ENCODE data around the gene ABCA7. TPM values are rescaled to one million over a fixed set of nuclear protein-coding genes. Genes with fewer than 3 reads are reported as not detected.

The ABCA7 gene
- total and polyA plus RNA-seq, 2 of the 8 experiments (the other 6 are each of a cell fraction or from before 2014, with no cell fraction given) = 10.4 to 25.6 TPM

DNA sequence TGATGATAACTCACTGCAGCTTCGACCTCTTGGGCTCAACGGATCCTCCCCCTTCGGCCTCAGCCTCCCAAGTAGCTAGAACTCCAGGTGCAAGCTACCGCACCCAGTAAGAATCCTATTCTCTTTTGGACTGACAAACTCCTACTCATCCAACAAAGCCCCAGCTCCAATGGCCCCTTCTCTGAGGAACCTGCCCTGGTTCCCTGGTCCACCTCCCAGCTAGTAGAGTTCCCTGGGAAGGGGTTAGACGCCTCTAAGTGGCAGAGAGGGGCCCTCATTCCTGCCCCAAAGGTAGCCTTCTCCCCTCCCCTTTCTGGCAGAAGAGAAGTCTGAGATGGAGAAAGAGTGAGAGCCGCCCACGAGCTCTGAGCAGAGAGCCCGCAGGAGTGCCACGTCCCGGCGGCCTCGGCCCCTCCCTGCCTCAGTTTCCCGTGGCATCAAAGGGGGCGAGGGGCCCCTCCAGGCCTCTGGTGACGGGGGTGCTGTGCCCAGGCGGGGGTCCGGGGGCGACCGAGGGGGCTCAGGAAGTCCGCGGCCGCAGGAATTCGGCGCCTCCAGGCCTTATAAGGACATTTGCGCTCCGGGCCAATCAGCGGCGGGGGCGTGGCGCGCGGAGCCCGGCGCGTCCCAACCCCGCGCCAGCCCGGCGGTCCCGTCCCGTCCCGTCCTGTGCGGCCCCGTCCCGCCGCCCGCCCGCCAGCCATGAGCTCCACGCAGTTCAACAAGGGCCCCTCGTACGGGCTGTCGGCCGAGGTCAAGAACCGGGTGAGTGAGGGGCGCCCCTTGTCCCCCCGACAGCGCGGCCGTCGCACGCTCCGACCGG lies 13.7 kb upstream of the ABCA7 start, which contains the start of gene CNN2:
TSS of gene CNN2 (plus strand) at position 649 of the 823 bp plus-strand sequence. CDS start at position 703, 54 bp downstream.
- no peaks in the 10 kb centered on the region for H3K79me1 ChIP-seq (ENCODE audit: low read depth, low read length)
- peak within 1 kb of the TSS; percentile 73 to 87 for H3K4me2 ChIP-seq (ENCODE audit: insufficient read depth in 1 of 2, low read depth in 2 of 2, low read length in 2 of 2)
- peak within 1 kb of the TSS; percentile 80; the same call in 1 of the 2 replicates for H2BK12ac ChIP-seq (ENCODE audit: low read depth, low read length)
- H3K4me3 ChIP-seq (ENCODE audit: extremely low read depth in 1 of 4, insufficient read depth in 2 of 4, low read depth in 3 of 4, low read length in 4 of 4) = peak within 1 kb of the TSS; percentile 85 to 99 (median 96)
- H3K9ac ChIP-seq (replicated peaks in 1 of 4; ENCODE audit: extremely low read depth in 1 of 4, low read depth in 3 of 4, low read length in 3 of 4) = peak within 1 kb of the TSS; percentile 89 to 99 (median 96)
- peaks cover 12% of the 10 kb centered on the region for H3K23me2 ChIP-seq (ENCODE audit: low read depth, low read length)
- peak within 1 kb of the TSS; percentile 63 for H3K14ac ChIP-seq (ENCODE audit: insufficient read length)
- H3K9me3 ChIP-seq (ENCODE audit: insufficient read depth in 2 of 2, low read depth in 1 of 2, low read length in 1 of 2) = no peaks in the 10 kb centered on the region
- H2BK120ac ChIP-seq (replicated peaks; ENCODE audit: low read depth, low read length) = peak within 1 kb of the TSS; percentile 54
- peaks cover 3 to 42% of the 10 kb centered on the region in 2 experiments; a peak in 3 of 4 replicates for H3K79me2 ChIP-seq (ENCODE audit: control insufficient read depth in 1 of 2, insufficient read depth in 2 of 2, low read length in 2 of 2)
- peak within 1 kb of the TSS; percentile 98 for H4K5ac ChIP-seq (ENCODE audit: insufficient read length, low read depth, low read length)
- FAIRE-seq (no peak), DNase-seq (ENCODE audit: low read depth in 1 of 2, low spot score in 2 of 2) (peak in 1 of 2 experiments; percentile 92)
- peak within 1 kb of the TSS; percentile 85 for H2BK5ac ChIP-seq (ENCODE audit: low read depth, low read length)
- H3K56ac ChIP-seq (replicated peaks; ENCODE audit: insufficient read length, low read depth, low read length) = peak within 1 kb of the TSS; percentile 86
- no peaks in the 10 kb centered on the region for H3K27me3 ChIP-seq (replicated peaks in 1 of 4; ENCODE audit: control insufficient read depth in 3 of 4, extremely low read depth in 1 of 4, insufficient read depth in 3 of 4, low read length in 3 of 4)
- no peak within 1 kb of the TSS for H2AK5ac ChIP-seq (ENCODE audit: low read depth, low read length)
- CTCF ChIA-PET (ENCODE audit: partially characterized antibody) = interaction anchor here (0.7 to 1.8 kb wide), 10 partner anchors 9 to 240 kb away, joined by 3 to 6 read pairs (median 3); no protein-coding TSS in a partner anchor
- 6% methylated on average over 36 of the region's 63 CpGs; no CpG with 5 or more reads in 1 of the 2 experiments for WGBS, 2 experiments (ENCODE audit: extremely low coverage in 1 of 2, insufficient coverage in 1 of 2, insufficient read length in 1 of 2, insufficient replicate concordance in 2 of 2, low coverage in 1 of 2, low lambda C conversion rate in 2 of 2, missing lambda C conversion rate in 1 of 2)
- POLR2A ChIA-PET (ENCODE audit: partially characterized antibody) = interaction anchor here (0.5 to 12.8 kb wide), 47 partner anchors 8 to 1516 kb away, joined by 3 to 509 read pairs (median 4); partner anchors contain the start of genes ABCA7, ARHGAP45, ATP5F1D and CIRBP
- peak within 1 kb of the TSS; percentile 44 for H3K4ac ChIP-seq (replicated peaks; ENCODE audit: insufficient read length, low read depth, low read length)
- peak within 1 kb of the TSS; percentile 94 for H3K27ac ChIP-seq (ENCODE audit: low read depth, low read length)
- H4K20me1 ChIP-seq (replicated peaks in 1 of 2; ENCODE audit: control insufficient read depth in 1 of 2, insufficient read depth in 2 of 2, low read length in 2 of 2) = peaks cover 8 to 10% of the 10 kb centered on the region in 2 experiments
- H3K4me1 ChIP-seq (replicated peaks in 1 of 4; ENCODE audit: control insufficient read depth in 3 of 4, insufficient read depth in 4 of 4, low read length in 3 of 4) = peaks cover 0 to 9% (median 4%) of the 10 kb centered on the region in 4 experiments; a peak in 5 of 7 replicates
- H3K18ac ChIP-seq (ENCODE audit: extremely low read depth, low read length) = peak within 1 kb of the TSS; percentile 90
- peak within 1 kb of the TSS; percentile 92; the same call in 1 of the 2 replicates for H2BK15ac ChIP-seq (ENCODE audit: low read length)
- peak within 1 kb of the TSS; percentile 92 for H3K23ac ChIP-seq (ENCODE audit: insufficient read length)
- H2AFZ ChIP-seq (ENCODE audit: low read length) = no peak within 1 kb of the TSS
- peaks cover 2 to 9% (median 5%) of the 10 kb centered on the region in 4 experiments; a peak in 4 of 8 replicates for H3K36me3 ChIP-seq (ENCODE audit: control insufficient read depth in 2 of 4, insufficient read depth in 4 of 4, low read length in 3 of 4)
- peak within 1 kb of the TSS; percentile 74 for H4K91ac ChIP-seq (replicated peaks; ENCODE audit: insufficient read length, low read length)
- H4K8ac ChIP-seq (ENCODE audit: extremely low read depth, insufficient read depth, low read length) = peak within 1 kb of the TSS; percentile 97; the same call in 1 of the 2 replicates
- H2BK20ac ChIP-seq (ENCODE audit: low read length) = peak within 1 kb of the TSS; percentile 93; the same call in 1 of the 2 replicates
- TF ChIP-seq CREB1 (IDR thresholded peaks at IDR 0.05) = peak; percentile 28; the same call in 1 of the 2 replicates
- TF ChIP-seq NRF1 (IDR thresholded peaks at IDR 0.05; ENCODE audit: low read depth, low read length) = no peak
- TF ChIP-seq KDM1A (IDR thresholded peaks at IDR 0.05; ENCODE audit: borderline replicate concordance, low read length) = peak; percentile 56; the same call in 1 of the 2 replicates
- TF ChIP-seq SP1 (IDR thresholded peaks at IDR 0.05; ENCODE audit: low read depth, low read length) = 0 out of 2 replicates have a peak, but pooled peaks have one; percentile 17
- no peak for TF ChIP-seq JUND (IDR thresholded peaks at IDR 0.05; ENCODE audit: low read length)
- peak; percentile 99 for TF ChIP-seq SRF (IDR thresholded peaks at IDR 0.05; ENCODE audit: low read depth, low read length)
- TF ChIP-seq CBX5 (IDR thresholded peaks at IDR 0.05; ENCODE audit: low read depth, low read length) = no peak
- TF ChIP-seq JUN (IDR thresholded peaks at IDR 0.05; ENCODE audit: low read depth, low read length) = no peak
- peak; percentile 84 for TF ChIP-seq EGR1 (IDR thresholded peaks at IDR 0.05; ENCODE audit: borderline replicate concordance, low read depth, low read length)
- TF ChIP-seq POU5F1 (IDR thresholded peaks at IDR 0.05; ENCODE audit: low read depth, low read length) = no peak
- TF ChIP-seq KDM4A (IDR thresholded peaks at IDR 0.05; ENCODE audit: low read depth, low read length, severe bottlenecking) = peak; percentile 47
- TF ChIP-seq TAF1 (IDR thresholded peaks at IDR 0.05; ENCODE audit: low read depth, low read length) = peak; percentile 88
